Measurements from ENCODE around the gene PHLDA1. TPM values are rescaled to one million over a fixed set of nuclear protein-coding genes. Genes with fewer than 3 reads are reported as not detected.

PHLDA1 gene
- total and polyA plus RNA-seq, 8 donors, result 2.9 to 16.1 (median 5.0) TPM

- no peak for TF ChIP-seq CTCF (IDR thresholded peaks at IDR 0.05)
- no peak overlapping the region for H3K27ac ChIP-seq
- WGBS, 2 donors, result 87 to 92% methylated on average over 8 of the region's 8 CpGs
- no peak for FAIRE-seq
- H3K9me3 ChIP-seq, result no peaks in the 10 kb centered on the region
- no peaks in the 10 kb centered on the region for H3K27me3 ChIP-seq
- intact Hi-C loops (cut with DNase I), result no loop called here
- no peak for ATAC-seq
- DNase-seq, result no peak
- peaks cover 0 to 4% (median 0%) of the 10 kb centered on the region in 3 donors for H3K4me1 ChIP-seq
- H3K36me3 ChIP-seq, result no peaks in the 10 kb centered on the region
- H3K4me3 ChIP-seq, result no peak overlapping the region
Observed at GRCh38 chr12:76007640-76008039, 23.9 kb downstream of the PHLDA1 start.

GRCh38 chr12:76006028-76006925, 25.3 kb downstream of the PHLDA1 start:
- Histone ChIP-seq H3K4me3 (no peak overlapping the region), H3K27ac (no peak overlapping the region), H3K36me3 (no peaks in the 10 kb centered on the region), H3K4me1 (peaks cover 0 to 4% (median 0%) of the 10 kb centered on the region in 3 donors), H3K9me3 (no peaks in the 10 kb centered on the region), H3K27me3 (no peaks in the 10 kb centered on the region)
- TF ChIP-seq CTCF (IDR thresholded peaks at IDR 0.05), result no peak
- ATAC-seq (no peak), DNase-seq (no peak), FAIRE-seq (no peak)
- 90 to 94% methylated on average over 9 of the region's 9 CpGs for WGBS, 2 donors
- intact Hi-C loops (cut with DNase I), result no loop called here

- intact Hi-C loops (cut with DNase I), result no loop called here
Observed at GRCh38 chr12:76003355-76003638, 28.3 kb downstream of the PHLDA1 start.

GRCh38 chr12:76002598-76003354, 28.8 kb downstream of the PHLDA1 start:
- Histone ChIP-seq H3K27me3 (no peaks in the 10 kb centered on the region), H3K36me3 (no peaks in the 10 kb centered on the region), H3K9me3 (no peaks in the 10 kb centered on the region), H3K27ac (no peak overlapping the region), H3K4me1 (no peaks in the 10 kb centered on the region), H3K4me3 (no peak overlapping the region)
- TF ChIP-seq CTCF (IDR thresholded peaks at IDR 0.05), result no peak
- 68 to 80% methylated on average over 1 of the region's 1 CpG for WGBS, 2 donors
- ATAC-seq (no peak), DNase-seq (no peak), FAIRE-seq (no peak)
- intact Hi-C loops (cut with DNase I), result no loop called here

More at GRCh38 chr12:76003355-76003638, 28.3 kb downstream of the PHLDA1 start:
- TF ChIP-seq CTCF (IDR thresholded peaks at IDR 0.05), result no peak
- no peak for DNase-seq
- no peak for FAIRE-seq
- Histone ChIP-seq H3K9me3 (no peaks in the 10 kb centered on the region), H3K4me1 (no peaks in the 10 kb centered on the region), H3K36me3 (no peaks in the 10 kb centered on the region), H3K4me3 (no peak overlapping the region), H3K27ac (no peak overlapping the region), H3K27me3 (no peaks in the 10 kb centered on the region)
- WGBS, 2 donors, result 50% methylated on average over 2 of the region's 2 CpGs
- ATAC-seq, result no peak

Measured in pancreas (tissue), 10 donors.